B cell (primary cell): ENCODE measurements around the gene TNRC6A.

Source experiments
- CTCF ChIP-seq: fragments of 200-600 bp; IDR thresholded peaks from one replicate; pipeline ENCODE4 v1.8.0; 2022; ENCODE audit warnings: antibody characterized with exemption, mild to moderate bottlenecking
- EZH2 ChIP-seq: IDR thresholded peaks from 2 replicates; pipeline ENCODE4 v1.6.1; 2012; ENCODE audit warnings: borderline replicate concordance, low read depth, mild to moderate bottlenecking, moderate library complexity, low read length; ENCODE audit not compliant: insufficient read depth, poor library complexity, severe bottlenecking

GRCh38 chr16:24845726-24846547 lies 116.5 kb downstream of the TNRC6A start, which contains the start of gene SLC5A11:
- TF ChIP-seq CTCF (no peak), EZH2 (no peak)
